Esophagus squamous epithelium (tissue), 4 donors: ENCODE measurements around the gene NEUROG1.

Source experiments
- CTCF ChIP-seq, 6 experiments: fragments of 450-650 bp in 4 of 6; fragments of 200-600 bp in 2 of 6; sonication (generic) in 2 of 6; IDR thresholded peaks; one replicate each; pipeline ENCODE4 v1.5.1; 2016 to 2019; ENCODE audit warnings: antibody characterized with exemption in 6 of 6, mild to moderate bottlenecking in 4 of 6, moderate library complexity in 4 of 6
- POLR2A ChIP-seq, 4 donors: fragments of 450-650 bp; IDR thresholded peaks; one replicate each; pipeline ENCODE4 v1.6.1; 2017; ENCODE audit warnings: antibody characterized with exemption in 4 of 4, mild to moderate bottlenecking in 4 of 4, moderate library complexity in 3 of 4

- no peak for TF ChIP-seq CTCF (IDR thresholded peaks at IDR 0.05)
- no peak for TF ChIP-seq POLR2A (IDR thresholded peaks at IDR 0.05)
Observed at GRCh38 chr5:135533794-135534193, 2.0 kb downstream of the NEUROG1 start.
